Measurements from ENCODE around the gene ZNF813. TPM values are rescaled to one million over a fixed set of nuclear protein-coding genes. Genes with fewer than 3 reads are reported as not detected.
"Not testable (repeated sequence)": the region's sequence is repeated elsewhere in the genome, so short reads cannot be mapped to it uniquely, and the experiment has no call there.

Gene ZNF813
- 0.70 TPM for total RNA-seq

DNA sequence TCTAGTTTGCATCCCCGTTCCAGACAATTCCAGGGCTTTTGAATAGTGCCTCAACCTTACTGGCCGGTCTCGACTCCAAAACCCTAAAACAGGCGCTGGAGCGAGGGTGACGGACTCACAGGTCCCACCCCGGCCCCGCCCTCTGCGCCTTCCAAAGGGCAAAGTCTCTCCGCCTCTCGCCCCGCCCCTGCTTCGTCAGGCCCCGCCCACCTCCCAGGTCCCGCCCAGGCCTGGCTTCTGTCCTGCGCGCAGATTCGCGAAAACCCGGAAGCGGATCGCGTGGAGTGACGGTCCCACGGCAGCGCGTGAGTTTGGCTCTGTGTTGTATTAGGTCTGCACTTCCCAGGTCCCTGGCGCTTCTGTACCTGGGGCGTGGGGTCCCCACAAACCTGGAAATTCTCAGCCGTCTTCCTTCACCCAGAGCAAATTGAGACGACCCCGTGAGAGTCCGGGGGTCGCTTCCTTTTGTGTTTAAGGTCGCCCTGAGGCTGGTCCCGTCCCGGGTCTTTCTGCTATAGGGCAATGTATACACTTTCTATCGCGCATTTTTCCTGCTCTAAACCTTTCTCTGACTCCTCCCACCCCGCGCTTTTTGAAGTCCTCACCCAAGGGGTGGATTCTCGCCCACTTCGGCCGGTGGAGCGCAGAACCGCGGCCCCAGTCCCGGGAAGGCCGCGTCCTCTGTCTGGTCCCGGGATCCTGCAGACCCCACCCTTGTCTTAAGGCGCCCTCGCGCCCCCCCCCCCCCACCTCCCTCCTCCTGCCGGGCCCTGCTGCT is at the start of gene ZNF813:
Gene ZNF813 (plus strand): TSS at position 249 of the 778 bp plus-strand sequence. CDS start 16,090 bp downstream, outside the sequence.
- ATAC-seq (peak; percentile 98), DNase-seq (ENCODE audit: low spot score) (peak; percentile 86)

DNA sequence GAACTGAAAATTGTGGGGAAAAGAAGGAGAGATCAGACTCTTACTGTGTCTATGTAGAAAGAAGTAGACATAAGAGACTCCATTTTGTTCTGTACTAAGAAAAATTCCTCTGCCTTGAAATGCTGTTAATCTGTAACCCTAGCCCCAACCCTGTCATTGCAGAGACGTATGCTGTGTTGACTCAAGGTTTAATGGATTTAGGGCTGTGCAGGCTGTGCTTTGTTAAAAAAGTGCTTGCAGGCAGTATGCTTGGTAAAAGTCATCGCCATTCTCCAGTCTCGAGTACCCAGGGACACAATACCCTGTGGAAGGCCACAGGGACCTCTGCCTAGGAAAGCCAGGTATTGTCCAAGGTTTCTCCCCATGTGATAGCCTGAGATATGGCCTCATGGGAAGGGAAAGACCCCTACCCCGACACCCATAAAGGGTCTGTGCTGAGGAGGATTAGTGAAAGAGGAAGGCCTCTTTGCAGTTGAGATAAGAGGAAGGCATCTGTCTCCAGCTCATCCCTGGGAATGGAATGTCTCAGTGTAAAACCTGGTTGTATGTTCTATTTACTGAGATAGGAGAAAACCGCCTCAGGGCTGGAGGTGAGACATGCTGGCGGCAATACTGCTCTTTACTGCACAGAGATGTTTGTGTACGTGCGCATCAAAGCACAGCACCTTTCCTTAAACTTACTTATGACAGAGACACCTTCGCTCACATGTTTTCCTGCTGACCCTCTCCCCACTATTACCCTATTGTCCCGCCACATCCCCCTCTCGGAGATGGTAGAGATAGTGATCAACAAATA is 46.8 kb upstream of the ZNF813 start:
- not testable (repeated sequence) for ATAC-seq; DNase-seq (ENCODE audit: low spot score)

- no peak for DNase-seq (ENCODE audit: low spot score)
- no peak for ATAC-seq
Observed at GRCh38 chr19:53422551-53422950, 45.0 kb upstream of the ZNF813 start.

DNA sequence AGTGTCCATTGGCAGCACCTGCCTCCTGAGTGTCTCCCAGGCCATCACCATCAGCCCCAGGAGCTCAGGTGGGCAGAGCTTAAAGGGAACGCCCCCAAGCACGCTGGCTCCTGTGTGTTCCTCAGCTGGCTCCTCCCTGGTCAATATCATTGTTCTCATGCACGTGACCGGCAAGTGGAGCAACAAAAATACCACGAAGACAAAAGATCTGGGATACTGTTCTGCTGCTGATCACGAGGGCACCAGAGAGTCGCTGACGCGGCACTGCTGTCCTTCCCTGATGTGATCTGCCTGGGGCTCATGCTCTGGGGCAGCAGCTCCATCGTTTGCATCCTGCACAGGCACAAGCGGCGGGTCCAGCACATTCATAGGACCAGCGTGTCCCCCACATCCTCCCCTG is 44.5 kb upstream of the ZNF813 start:
- not testable (repeated sequence) for DNase-seq (ENCODE audit: low spot score)
- ATAC-seq, result peak; percentile 68

- peak; percentile 69 for ATAC-seq
- DNase-seq (ENCODE audit: low spot score), result not testable (repeated sequence)
Observed at GRCh38 chr19:53423680-53424079, 43.9 kb upstream of the ZNF813 start.

GRCh38 chr19:53424968-53425597 is 42.5 kb upstream of the ZNF813 start:
- DNase-seq (ENCODE audit: low spot score) (peak; percentile 57), ATAC-seq (peak; percentile 89)

DNA sequence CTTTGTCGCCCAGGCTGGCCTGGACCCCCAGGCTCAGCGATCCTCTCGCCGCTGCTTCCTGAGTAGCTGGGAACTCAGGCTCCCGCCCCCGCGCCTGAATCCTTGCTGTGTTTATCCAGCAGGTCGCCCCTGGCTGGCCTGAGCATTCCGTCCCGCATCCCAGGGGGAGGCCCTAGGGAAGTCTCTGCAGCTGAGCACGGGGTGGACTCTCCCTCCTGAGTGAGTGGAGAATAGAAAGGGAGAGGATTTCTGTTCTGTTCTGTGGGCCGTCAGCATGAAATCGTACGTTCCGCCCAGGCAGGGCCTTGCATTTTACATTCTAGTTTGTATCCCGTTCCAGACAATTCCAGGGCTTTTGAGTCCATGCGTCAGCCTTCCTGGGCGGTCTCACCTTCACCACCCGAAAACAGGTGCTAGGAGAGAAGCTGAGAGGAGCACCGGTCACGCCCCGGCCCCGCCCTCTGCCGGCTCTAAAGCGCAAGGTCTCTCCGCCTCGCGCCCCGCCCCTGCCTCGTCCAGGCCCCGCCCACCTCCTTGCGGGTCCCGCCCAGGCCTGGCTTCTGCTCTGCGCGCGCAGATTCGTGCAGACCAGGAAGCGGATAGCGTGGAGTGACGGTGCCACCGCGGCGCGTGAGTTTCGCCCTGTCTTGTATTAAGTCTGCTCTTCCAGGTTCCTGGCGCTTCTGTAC is 36.0 kb upstream of the ZNF813 start, which contains the start of gene ZNF761:
Gene ZNF761 (plus strand): TSS at position 586 of the 689 bp plus-strand sequence. CDS start 15,285 bp downstream, outside the sequence.
- DNase-seq (ENCODE audit: low spot score), result peak; percentile 96
- ATAC-seq, result peak; percentile 99

DNA sequence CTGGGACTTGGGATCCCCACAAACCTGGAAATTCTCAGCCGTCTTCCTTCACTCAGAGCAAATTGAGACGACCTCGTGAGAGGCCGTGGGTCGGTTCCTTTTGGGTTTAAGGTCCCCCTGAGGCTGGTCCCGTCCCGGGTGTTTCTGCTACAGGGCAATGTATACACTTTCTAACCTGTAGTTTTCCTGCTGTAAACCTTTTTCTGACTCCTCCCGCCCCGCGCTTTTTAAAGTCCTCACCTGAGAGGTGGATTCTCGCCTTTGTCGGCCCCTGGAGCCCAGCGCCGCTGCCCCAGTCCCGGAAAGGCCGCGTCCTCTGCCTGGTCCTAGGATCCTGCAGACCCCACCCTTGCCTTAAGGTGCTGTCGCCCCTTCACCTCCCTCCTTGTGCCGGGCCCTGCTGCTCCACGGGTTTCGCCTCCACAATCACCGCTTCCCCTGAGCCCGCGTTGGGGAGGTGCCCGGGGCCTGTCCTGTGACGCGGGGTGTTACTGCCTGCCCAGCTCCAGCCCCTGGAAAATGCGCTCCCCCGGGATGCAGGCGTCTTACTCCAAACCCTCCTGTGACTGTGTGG is 35.4 kb upstream of the ZNF813 start:
- ATAC-seq (peak; percentile 17), DNase-seq (ENCODE audit: low spot score) (no peak)

GRCh38 chr19:53443809-53444208 is 23.7 kb upstream of the ZNF813 start:
- ATAC-seq; DNase-seq (ENCODE audit: low spot score): not testable (repeated sequence)

GRCh38 chr19:53447196-53447595 is 20.3 kb upstream of the ZNF813 start:
- not testable (repeated sequence) for DNase-seq (ENCODE audit: low spot score); ATAC-seq

- DNase-seq (ENCODE audit: low spot score), result no peak
- no peak for ATAC-seq
Observed at GRCh38 chr19:53455828-53456227, 11.7 kb upstream of the ZNF813 start.

DNA sequence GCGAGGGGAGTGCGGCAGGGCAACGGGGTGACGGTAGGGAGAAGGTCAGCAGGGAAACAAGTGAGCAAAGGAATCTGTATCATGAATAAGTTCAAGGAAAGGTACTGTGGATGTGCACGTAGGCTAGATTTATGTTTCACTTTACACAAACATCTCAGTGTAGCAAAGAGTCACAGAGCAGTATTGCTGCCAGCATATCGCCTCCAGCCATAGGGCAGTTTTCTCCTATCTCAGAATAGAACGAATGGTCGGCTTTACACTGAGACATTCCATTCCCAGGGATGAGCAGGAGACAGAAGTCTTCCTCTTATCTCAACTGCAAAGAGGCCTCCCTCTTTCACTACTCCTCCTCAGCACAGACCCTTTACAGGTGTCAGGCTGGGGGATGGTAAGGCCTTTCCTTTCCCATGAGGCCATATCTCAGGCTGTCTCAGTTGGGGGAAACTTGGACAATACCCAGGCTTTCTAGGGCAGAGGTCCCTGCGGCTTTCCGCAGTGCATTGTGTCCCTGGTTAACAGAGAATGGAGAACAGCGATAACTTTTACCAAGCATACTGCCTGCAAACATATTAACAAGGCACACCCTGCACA is 7.3 kb upstream of the ZNF813 start:
- ATAC-seq, result not testable (repeated sequence)

GRCh38 chr19:53461866-53462265 is 5.7 kb upstream of the ZNF813 start:
- DNase-seq (ENCODE audit: low spot score), result no peak
- ATAC-seq, result no peak

More for the DNA sequence above, 7.3 kb upstream of the ZNF813 start:
- DNase-seq (ENCODE audit: low spot score), result not testable (repeated sequence)

GRCh38 chr19:53462861-53463260 is 4.7 kb upstream of the ZNF813 start:
- no peak for ATAC-seq

DNA sequence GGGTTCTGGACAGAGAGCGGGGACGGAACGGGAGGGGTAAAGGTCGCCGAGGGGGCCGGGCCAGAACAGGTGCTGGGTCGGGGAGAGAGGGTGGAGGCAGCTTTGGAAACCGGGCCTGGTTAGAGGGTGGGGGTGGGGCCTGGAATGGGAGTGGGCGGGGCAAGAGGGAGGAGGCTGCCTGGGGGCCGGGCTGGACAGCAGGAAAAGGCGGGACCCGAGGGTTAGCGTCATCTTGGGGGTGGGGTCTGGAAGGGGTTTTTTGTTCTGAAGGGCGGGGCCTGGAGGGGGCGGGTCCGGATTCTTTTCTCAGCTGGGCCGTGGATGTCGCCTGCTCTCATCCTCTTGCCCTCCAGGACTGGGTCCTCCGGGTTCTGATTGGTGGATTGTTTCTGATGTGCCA is 4.3 kb upstream of the ZNF813 start:
- DNase-seq (ENCODE audit: low spot score) (peak; percentile 48), ATAC-seq (peak; percentile 62)

More at GRCh38 chr19:53462861-53463260, 4.7 kb upstream of the ZNF813 start:
- DNase-seq (ENCODE audit: low spot score), result no peak

DNA sequence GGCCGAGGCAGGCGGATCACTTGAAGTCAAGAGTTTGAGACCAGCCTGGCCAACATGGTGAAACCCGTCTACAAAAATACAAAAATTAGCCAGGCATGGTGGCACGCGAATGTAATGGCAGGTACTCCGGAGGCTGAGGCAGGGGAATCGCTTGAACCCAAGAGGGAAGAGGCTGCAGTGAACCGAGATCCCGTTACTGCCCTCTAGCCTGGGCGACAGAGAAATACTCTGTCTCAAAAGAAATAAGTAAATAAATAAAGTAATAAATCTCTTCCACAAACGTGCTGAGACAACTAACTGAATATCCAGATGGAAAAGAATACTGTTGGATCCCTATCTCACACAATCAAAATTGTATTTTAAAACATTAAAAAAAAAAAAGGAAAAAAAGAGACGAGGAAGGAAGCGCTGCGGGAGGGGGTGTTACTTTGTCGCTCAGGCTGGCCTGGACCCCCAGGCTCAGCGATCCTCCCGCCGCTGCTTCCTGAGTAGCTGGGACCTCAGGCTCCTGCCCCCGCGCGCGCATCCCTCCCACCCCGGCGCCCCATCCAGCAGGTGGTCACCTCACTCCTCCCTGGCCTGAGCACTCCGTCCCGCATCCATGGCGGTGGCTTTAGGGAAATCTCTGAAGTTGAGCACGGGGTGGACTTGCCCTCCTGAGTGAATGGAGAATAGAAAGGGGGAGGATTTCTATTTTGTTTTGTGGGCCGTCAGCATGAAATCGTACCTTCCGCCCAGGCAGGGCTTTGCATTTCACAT is 628 bp upstream of the ZNF813 start:
- ATAC-seq, result peak; percentile 7

GRCh38 chr19:53468628-53469027 is 1.1 kb downstream of the ZNF813 start:
- not testable (repeated sequence) for DNase-seq (ENCODE audit: low spot score); ATAC-seq

More for the DNA sequence above, 628 bp upstream of the ZNF813 start:
- peak; percentile 45 for DNase-seq (ENCODE audit: low spot score)

DNA sequence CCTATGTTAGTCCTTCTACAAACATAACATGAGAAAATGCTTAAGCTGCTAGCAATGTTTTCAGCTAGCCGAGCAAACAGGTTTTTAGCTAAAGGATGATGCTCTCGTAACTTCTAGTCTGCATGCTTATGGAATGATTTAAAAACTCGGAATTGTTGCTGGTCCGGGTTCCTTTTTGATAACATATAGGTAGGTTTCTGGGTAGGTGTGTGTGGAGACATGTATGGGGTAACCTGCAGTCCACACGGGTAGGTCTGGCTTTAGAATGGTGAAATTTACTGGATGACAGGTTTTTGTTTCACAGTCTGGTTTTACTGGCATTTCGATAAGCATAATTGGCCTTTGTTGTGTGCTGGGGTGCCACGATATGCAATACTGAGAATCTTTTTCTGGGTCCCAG is 4.4 kb downstream of the ZNF813 start:
- no peak for DNase-seq (ENCODE audit: low spot score)
- ATAC-seq, result no peak

- DNase-seq (ENCODE audit: low spot score); ATAC-seq: not testable (repeated sequence)
Observed at GRCh38 chr19:53474832-53475231, 7.3 kb downstream of the ZNF813 start.
